ENCODE results near the gene LTBP2.

The LTBP2 gene

DNA sequence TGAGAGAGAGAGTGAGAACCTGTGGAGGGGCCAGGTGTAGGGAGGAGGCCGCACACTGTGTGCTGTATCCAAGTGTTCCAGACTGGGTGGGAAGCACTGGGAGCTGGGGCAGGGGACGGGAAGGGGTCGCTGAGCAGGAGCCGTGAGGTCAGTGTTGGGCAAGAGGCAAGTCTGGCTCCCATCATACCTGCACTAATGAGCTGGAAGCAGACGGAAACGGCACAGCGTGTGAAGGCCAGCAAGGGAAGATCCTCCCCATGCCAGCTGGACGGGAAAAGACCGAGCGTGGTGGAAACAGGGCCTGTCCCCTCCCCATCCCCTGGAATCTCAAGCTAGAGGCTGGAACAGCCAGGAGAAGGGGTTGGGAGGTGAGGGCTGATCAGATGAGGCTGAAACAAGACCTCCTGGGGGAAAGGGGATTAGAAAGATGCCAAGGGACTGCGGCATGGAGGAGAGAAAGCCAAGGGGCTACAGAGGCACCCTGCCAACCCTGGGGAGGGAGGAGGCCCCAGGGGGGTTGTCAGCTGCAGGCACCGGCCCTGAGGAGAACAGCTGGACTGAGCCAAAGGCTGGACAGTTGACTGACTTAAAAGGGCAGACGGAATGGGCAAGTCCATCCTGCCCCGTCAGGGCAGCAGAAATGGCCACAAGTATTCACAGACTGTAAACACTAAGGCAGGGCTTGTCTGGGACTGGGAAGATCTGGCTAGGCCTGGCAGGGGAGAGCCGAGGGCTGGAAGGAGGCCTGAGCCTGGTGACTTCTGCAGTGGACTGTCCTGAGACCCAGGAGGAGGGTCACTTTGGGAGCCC, 19.0 kb upstream of the LTBP2 start:
- 92% methylated on average over 11 of the region's 15 CpGs for WGBS (ENCODE audit: insufficient coverage)
- POLR2A ChIA-PET, result no interaction called here
- no peak for DNase-seq

GRCh38 chr14:74628418-74628817, 16.4 kb upstream of the LTBP2 start:
- H3K4me1 ChIP-seq (ENCODE audit: control extremely low read depth in 1 of 4, control insufficient read depth in 4 of 4, insufficient read depth in 4 of 4, low read length in 3 of 4), result peaks cover 0 to 5% (median 2%) of the 10 kb centered on the region in 4 experiments
- ChIA-PET POLR2A (interaction anchor here (1.0 kb wide), 1 partner anchor 9 kb away, joined by 4 read pairs; no protein-coding TSS in a partner anchor), CTCF (interaction anchor here (0.6 to 2.1 kb wide), 3 partner anchors 10 to 814 kb away, joined by 3 to 9 read pairs (median 4); no protein-coding TSS in a partner anchor)
- no peaks in the 10 kb centered on the region for H3K9me3 ChIP-seq (ENCODE audit: control extremely low read depth in 1 of 5, control insufficient read depth in 4 of 5, insufficient read depth in 2 of 5, low read depth in 1 of 5, low read length in 4 of 5)
- WGBS (ENCODE audit: insufficient coverage), result 84% methylated on average over 4 of the region's 5 CpGs
- no peaks in the 10 kb centered on the region for H3K36me3 ChIP-seq (ENCODE audit: control insufficient read depth in 4 of 4, insufficient read depth in 4 of 4, low read length in 3 of 4)
- no peaks in the 10 kb centered on the region for H3K27me3 ChIP-seq (replicated peaks in 2 of 5; ENCODE audit: control insufficient read depth in 4 of 5, insufficient read depth in 5 of 5, low read length in 4 of 5)
- H3K27ac ChIP-seq (ENCODE audit: insufficient read depth in 1 of 2, low read depth in 1 of 2, low read length in 2 of 2, poor library complexity in 1 of 2, severe bottlenecking in 2 of 2), result no peak overlapping the region
- no peak overlapping the region for H3K4me3 ChIP-seq (ENCODE audit: control insufficient read depth in 1 of 7, extremely low read depth in 1 of 7, insufficient read depth in 4 of 7, low read depth in 2 of 7, low read length in 6 of 7)
- no peak for DNase-seq

More for the DNA sequence above, 19.0 kb upstream of the LTBP2 start:
- Histone ChIP-seq H3K4me1 (ENCODE audit: control extremely low read depth in 1 of 4, control insufficient read depth in 4 of 4, insufficient read depth in 4 of 4, low read length in 3 of 4) (peaks cover 0 to 5% (median 2%) of the 10 kb centered on the region in 4 experiments), H3K27ac (ENCODE audit: insufficient read depth in 1 of 2, low read depth in 1 of 2, low read length in 2 of 2, poor library complexity in 1 of 2, severe bottlenecking in 2 of 2) (no peak overlapping the region), H3K36me3 (ENCODE audit: control insufficient read depth in 4 of 4, insufficient read depth in 4 of 4, low read length in 3 of 4) (no peaks in the 10 kb centered on the region), H3K27me3 (replicated peaks in 2 of 5; ENCODE audit: control insufficient read depth in 4 of 5, insufficient read depth in 5 of 5, low read length in 4 of 5) (no peaks in the 10 kb centered on the region), H3K9me3 (ENCODE audit: control extremely low read depth in 1 of 5, control insufficient read depth in 4 of 5, insufficient read depth in 2 of 5, low read depth in 1 of 5, low read length in 4 of 5) (no peaks in the 10 kb centered on the region), H3K4me3 (ENCODE audit: control insufficient read depth in 1 of 7, extremely low read depth in 1 of 7, insufficient read depth in 4 of 7, low read depth in 2 of 7, low read length in 6 of 7) (no peak overlapping the region)
- CTCF ChIA-PET, result interaction anchor here (0.8 to 2.0 kb wide), 2 partner anchors 15 to 17 kb away, joined by 3 to 6 read pairs; no protein-coding TSS in a partner anchor

DNA sequence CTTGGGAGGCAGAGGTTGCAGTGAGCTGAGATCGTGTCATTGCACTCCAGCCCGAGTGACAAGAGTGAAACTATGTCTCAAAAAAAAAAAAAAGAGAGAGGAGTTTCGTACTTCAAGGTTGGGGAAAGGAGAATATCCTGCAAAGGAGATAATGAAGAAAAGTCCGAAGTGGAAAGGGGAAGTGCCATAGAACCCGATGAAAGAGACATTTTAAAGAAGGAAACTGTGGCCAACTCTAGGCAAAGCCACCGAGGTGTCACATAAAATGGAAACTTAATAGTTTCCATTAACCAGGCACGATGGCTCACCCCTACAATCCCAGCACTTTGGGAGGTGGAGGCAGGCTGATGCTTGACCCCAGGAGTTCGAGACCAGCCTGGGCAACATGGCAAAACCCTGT, 15.0 kb upstream of the LTBP2 start:
- Histone ChIP-seq H3K36me3 (ENCODE audit: control insufficient read depth in 4 of 4, insufficient read depth in 4 of 4, low read length in 3 of 4) (no peaks in the 10 kb centered on the region), H3K4me1 (ENCODE audit: control extremely low read depth in 1 of 4, control insufficient read depth in 4 of 4, insufficient read depth in 4 of 4, low read length in 3 of 4) (peaks cover 0 to 5% (median 2%) of the 10 kb centered on the region in 4 experiments), H3K27ac (ENCODE audit: insufficient read depth in 1 of 2, low read depth in 1 of 2, low read length in 2 of 2, poor library complexity in 1 of 2, severe bottlenecking in 2 of 2) (no peak overlapping the region), H3K27me3 (replicated peaks in 2 of 5; ENCODE audit: control insufficient read depth in 4 of 5, insufficient read depth in 5 of 5, low read length in 4 of 5) (no peaks in the 10 kb centered on the region), H3K4me3 (ENCODE audit: control insufficient read depth in 1 of 7, extremely low read depth in 1 of 7, insufficient read depth in 4 of 7, low read depth in 2 of 7, low read length in 6 of 7) (peak overlapping the region in 1 of 7 experiments; percentile 59), H3K9me3 (ENCODE audit: control extremely low read depth in 1 of 5, control insufficient read depth in 4 of 5, insufficient read depth in 2 of 5, low read depth in 1 of 5, low read length in 4 of 5) (no peaks in the 10 kb centered on the region)
- POLR2A ChIA-PET, result no interaction called here
- peak; percentile 42 to 82 (median 80) for DNase-seq
- WGBS (ENCODE audit: insufficient coverage), result 3% methylated on average over 5 of the region's 8 CpGs
- CTCF ChIA-PET, result interaction anchor here (5.9 kb wide), 1 partner anchor 16 kb away, joined by 33 read pairs; the partner anchor contains the start of gene LTBP2

DNA sequence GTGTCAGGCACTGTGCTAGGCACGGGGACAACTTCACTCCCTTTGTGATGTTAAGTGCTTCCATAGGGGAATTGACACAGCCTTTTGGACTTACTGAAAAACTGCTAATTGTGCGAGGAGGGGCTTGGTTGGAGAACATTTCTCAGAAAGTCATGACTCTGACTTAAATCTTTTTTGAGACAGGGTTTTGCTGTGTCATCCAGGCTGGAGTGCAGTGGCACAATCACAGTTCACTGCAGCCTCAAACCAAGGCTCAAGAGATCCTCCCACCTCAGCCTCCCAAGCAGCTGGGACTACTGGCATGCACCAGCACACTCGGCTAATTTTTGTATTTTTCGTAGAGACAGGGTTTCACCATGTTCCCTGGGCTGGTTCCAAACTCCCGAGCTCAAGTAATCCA, 10.2 kb upstream of the LTBP2 start:
- no peaks in the 10 kb centered on the region for H3K27me3 ChIP-seq (replicated peaks in 2 of 5; ENCODE audit: control insufficient read depth in 4 of 5, insufficient read depth in 5 of 5, low read length in 4 of 5)
- no peak overlapping the region for H3K4me3 ChIP-seq (ENCODE audit: control insufficient read depth in 1 of 7, extremely low read depth in 1 of 7, insufficient read depth in 4 of 7, low read depth in 2 of 7, low read length in 6 of 7)
- DNase-seq, result no peak
- H3K36me3 ChIP-seq (ENCODE audit: control insufficient read depth in 4 of 4, insufficient read depth in 4 of 4, low read length in 3 of 4), result no peaks in the 10 kb centered on the region
- ChIA-PET POLR2A (no interaction called here), CTCF (interaction anchor here (0.9 to 5.9 kb wide), 3 partner anchors 11 to 15 kb away, joined by 3 to 33 read pairs (median 8); partner anchors contain the start of gene LTBP2)
- 91% methylated on average over 4 of the region's 5 CpGs for WGBS (ENCODE audit: insufficient coverage)
- no peaks in the 10 kb centered on the region for H3K9me3 ChIP-seq (ENCODE audit: control extremely low read depth in 1 of 5, control insufficient read depth in 4 of 5, insufficient read depth in 2 of 5, low read depth in 1 of 5, low read length in 4 of 5)
- peaks cover 7 to 49% (median 31%) of the 10 kb centered on the region in 4 experiments for H3K4me1 ChIP-seq (ENCODE audit: control extremely low read depth in 1 of 4, control insufficient read depth in 4 of 4, insufficient read depth in 4 of 4, low read length in 3 of 4)
- no peak overlapping the region for H3K27ac ChIP-seq (ENCODE audit: insufficient read depth in 1 of 2, low read depth in 1 of 2, low read length in 2 of 2, poor library complexity in 1 of 2, severe bottlenecking in 2 of 2)

- Histone ChIP-seq H3K27me3 (replicated peaks in 2 of 5; ENCODE audit: control insufficient read depth in 4 of 5, insufficient read depth in 5 of 5, low read length in 4 of 5) (no peaks in the 10 kb centered on the region), H3K27ac (ENCODE audit: insufficient read depth in 1 of 2, low read depth in 1 of 2, low read length in 2 of 2, poor library complexity in 1 of 2, severe bottlenecking in 2 of 2) (no peak overlapping the region), H3K9me3 (ENCODE audit: control extremely low read depth in 1 of 5, control insufficient read depth in 4 of 5, insufficient read depth in 2 of 5, low read depth in 1 of 5, low read length in 4 of 5) (no peaks in the 10 kb centered on the region), H3K36me3 (ENCODE audit: control insufficient read depth in 4 of 4, insufficient read depth in 4 of 4, low read length in 3 of 4) (no peaks in the 10 kb centered on the region), H3K4me3 (ENCODE audit: control insufficient read depth in 1 of 7, extremely low read depth in 1 of 7, insufficient read depth in 4 of 7, low read depth in 2 of 7, low read length in 6 of 7) (no peak overlapping the region), H3K4me1 (ENCODE audit: control extremely low read depth in 1 of 4, control insufficient read depth in 4 of 4, insufficient read depth in 4 of 4, low read length in 3 of 4) (peaks cover 7 to 54% (median 30%) of the 10 kb centered on the region in 4 experiments)
- 93% methylated on average over 6 of the region's 6 CpGs for WGBS (ENCODE audit: insufficient coverage)
- ChIA-PET CTCF (interaction anchor here (5.9 kb wide), 1 partner anchor 11 kb away, joined by 33 read pairs; the partner anchor contains the start of gene LTBP2), POLR2A (no interaction called here)
- no peak for DNase-seq
These were observed 9.5 kb upstream of the LTBP2 start for GRCh38 chr14:74621556-74621955.

DNA sequence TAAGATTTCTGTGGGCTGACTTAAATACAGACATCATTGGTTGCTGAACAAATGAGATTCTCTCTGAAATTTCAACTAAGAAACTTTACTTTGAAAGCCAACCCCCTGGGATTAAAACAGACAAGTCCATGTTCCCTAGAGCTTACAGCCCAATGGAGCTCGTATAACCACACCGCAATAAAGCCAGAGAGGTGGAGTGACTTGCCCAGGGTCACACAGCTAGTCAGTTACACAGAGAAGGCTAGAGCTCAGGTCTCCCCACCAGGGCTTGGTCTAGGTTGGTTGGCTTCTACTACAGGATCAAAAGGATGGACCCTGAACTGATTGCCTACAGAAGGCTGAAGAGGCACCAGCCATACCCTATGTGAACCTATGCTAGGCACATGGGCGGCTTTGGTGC, 8.9 kb upstream of the LTBP2 start:
- Histone ChIP-seq H3K36me3 (ENCODE audit: control insufficient read depth in 4 of 4, insufficient read depth in 4 of 4, low read length in 3 of 4) (no peaks in the 10 kb centered on the region), H3K27me3 (replicated peaks in 2 of 5; ENCODE audit: control insufficient read depth in 4 of 5, insufficient read depth in 5 of 5, low read length in 4 of 5) (no peaks in the 10 kb centered on the region), H3K4me3 (ENCODE audit: control insufficient read depth in 1 of 7, extremely low read depth in 1 of 7, insufficient read depth in 4 of 7, low read depth in 2 of 7, low read length in 6 of 7) (no peak overlapping the region), H3K4me1 (ENCODE audit: control extremely low read depth in 1 of 4, control insufficient read depth in 4 of 4, insufficient read depth in 4 of 4, low read length in 3 of 4) (peaks cover 7 to 60% (median 32%) of the 10 kb centered on the region in 4 experiments), H3K27ac (ENCODE audit: insufficient read depth in 1 of 2, low read depth in 1 of 2, low read length in 2 of 2, poor library complexity in 1 of 2, severe bottlenecking in 2 of 2) (no peak overlapping the region), H3K9me3 (ENCODE audit: control extremely low read depth in 1 of 5, control insufficient read depth in 4 of 5, insufficient read depth in 2 of 5, low read depth in 1 of 5, low read length in 4 of 5) (no peaks in the 10 kb centered on the region)
- POLR2A ChIA-PET, result no interaction called here
- DNase-seq, result no peak
- CTCF ChIA-PET, result interaction anchor here (1.4 to 5.9 kb wide), 2 partner anchors 10 to 175 kb away, joined by 3 to 33 read pairs; partner anchors contain the start of gene LTBP2
- 100% methylated on average over 3 of the region's 3 CpGs for WGBS (ENCODE audit: insufficient coverage)

DNA sequence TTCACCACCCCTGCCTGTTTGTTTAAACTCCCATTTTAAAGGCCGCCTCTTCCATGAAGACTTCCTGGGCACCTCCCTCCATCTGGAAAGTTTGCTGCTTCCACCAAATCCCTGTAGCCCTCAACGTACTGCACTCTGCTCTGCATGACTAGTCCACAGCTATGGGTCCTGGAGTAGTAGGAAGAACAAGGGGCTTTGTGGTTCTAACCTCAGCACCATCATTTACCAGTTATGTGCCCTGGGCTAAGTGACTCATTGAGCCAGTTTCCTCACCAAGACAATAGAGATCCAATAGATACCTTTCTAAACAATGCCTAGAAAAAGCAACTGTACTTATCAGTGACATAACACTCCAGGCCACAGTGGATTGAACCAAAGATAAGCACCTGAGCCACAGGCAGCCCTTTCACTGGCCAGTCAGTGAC, 8.5 kb upstream of the LTBP2 start:
- ChIA-PET CTCF (interaction anchor here (1.4 to 4.2 kb wide), 2 partner anchors 11 to 176 kb away, joined by 3 to 23 read pairs; no protein-coding TSS in a partner anchor), POLR2A (no interaction called here)
- Histone ChIP-seq H3K4me3 (ENCODE audit: control insufficient read depth in 1 of 7, extremely low read depth in 1 of 7, insufficient read depth in 4 of 7, low read depth in 2 of 7, low read length in 6 of 7) (no peak overlapping the region), H3K36me3 (ENCODE audit: control insufficient read depth in 4 of 4, insufficient read depth in 4 of 4, low read length in 3 of 4) (no peaks in the 10 kb centered on the region), H3K9me3 (ENCODE audit: control extremely low read depth in 1 of 5, control insufficient read depth in 4 of 5, insufficient read depth in 2 of 5, low read depth in 1 of 5, low read length in 4 of 5) (no peaks in the 10 kb centered on the region), H3K27ac (ENCODE audit: insufficient read depth in 1 of 2, low read depth in 1 of 2, low read length in 2 of 2, poor library complexity in 1 of 2, severe bottlenecking in 2 of 2) (no peak overlapping the region), H3K27me3 (replicated peaks in 2 of 5; ENCODE audit: control insufficient read depth in 4 of 5, insufficient read depth in 5 of 5, low read length in 4 of 5) (peaks cover 0 to under 1% (median 0%) of the 10 kb centered on the region in 5 experiments), H3K4me1 (ENCODE audit: control extremely low read depth in 1 of 4, control insufficient read depth in 4 of 4, insufficient read depth in 4 of 4, low read length in 3 of 4) (peaks cover 7 to 60% (median 32%) of the 10 kb centered on the region in 4 experiments)
- 89% methylated on average over 1 of the region's 2 CpGs for WGBS (ENCODE audit: insufficient coverage)
- DNase-seq, result peak; percentile 62 to 93 (median 92)

All from common myeloid progenitor, CD34-positive (primary cell).